ENCODE measurements around the gene KCNA10. TPM values are rescaled to one million over a fixed set of nuclear protein-coding genes. Genes with fewer than 3 reads are reported as not detected.

KCNA10 gene
- total and polyA plus RNA-seq, 2 donors (not counting 1 experiment from before 2014, with no cell fraction given) = not detected

DNA sequence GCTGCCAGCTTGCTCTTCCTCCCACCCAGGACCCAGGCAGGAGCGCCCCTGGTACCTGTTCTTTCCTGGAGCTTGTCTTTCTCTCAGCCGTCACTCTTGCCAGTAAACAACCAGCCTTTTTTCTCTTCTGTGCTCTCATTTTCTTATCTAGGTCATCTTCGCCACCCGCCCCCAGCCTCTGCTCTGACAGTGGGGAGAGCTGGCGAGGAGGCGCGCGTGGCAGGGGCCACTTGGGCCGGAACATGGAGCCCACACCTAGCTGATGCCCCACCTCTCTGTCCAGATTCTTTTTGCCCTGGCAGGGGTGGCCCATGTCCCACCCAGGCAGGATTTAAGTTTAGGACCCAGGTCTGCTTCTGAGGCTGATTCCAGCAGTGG, 35.7 kb downstream of the KCNA10 start:
- no peak overlapping the region for H3K4me3 ChIP-seq (replicated peaks in 1 of 4; ENCODE audit: control extremely low read depth in 1 of 4, insufficient read depth in 1 of 4, low read depth in 3 of 4, low read length in 4 of 4)
- H4K20me1 ChIP-seq (ENCODE audit: control insufficient read depth, extremely low read depth, insufficient read depth, low read length) = no peaks in the 10 kb centered on the region
- TF ChIP-seq EZH2 (IDR thresholded peaks at IDR 0.05; ENCODE audit: low read length, missing control alignments) (no peak), CTCF (conservative IDR thresholded peaks at IDR 0.05 in 1 of 2, IDR thresholded peaks at IDR 0.05 in 1 of 2; ENCODE audit: low read depth in 1 of 2, low read length in 2 of 2) (no peak)
- H2AFZ ChIP-seq (ENCODE audit: low read length) = no peak overlapping the region
- H3K79me2 ChIP-seq (ENCODE audit: control insufficient read depth, insufficient read depth, low read length) = no peaks in the 10 kb centered on the region
- peaks cover 13% of the 10 kb centered on the region for H3K27me3 ChIP-seq (ENCODE audit: control insufficient read depth, insufficient read depth, low read length)
- no peaks in the 10 kb centered on the region for H3K4me1 ChIP-seq (ENCODE audit: control insufficient read depth, extremely low read depth, insufficient read depth, low read length)
- H3K9ac ChIP-seq (ENCODE audit: insufficient read depth, low read length) = no peak overlapping the region
- no peaks in the 10 kb centered on the region for H3K9me3 ChIP-seq (ENCODE audit: control insufficient read depth, insufficient read depth, low read depth, low read length)
- no peak for DNase-seq (ENCODE audit: low read depth in 2 of 2)
- no peak overlapping the region for H3K27ac ChIP-seq (ENCODE audit: insufficient read depth, low read length)
- no peak overlapping the region for H3K4me2 ChIP-seq (ENCODE audit: extremely low read depth, insufficient read depth, low read length)
- H3K36me3 ChIP-seq (ENCODE audit: control insufficient read depth, insufficient read depth, low read length) = no peaks in the 10 kb centered on the region

- no peaks in the 10 kb centered on the region for H4K20me1 ChIP-seq (ENCODE audit: control insufficient read depth, extremely low read depth, insufficient read depth, low read length)
- H3K4me3 ChIP-seq (replicated peaks in 1 of 4; ENCODE audit: control extremely low read depth in 1 of 4, insufficient read depth in 1 of 4, low read depth in 3 of 4, low read length in 4 of 4) = no peak overlapping the region
- no peaks in the 10 kb centered on the region for H3K4me1 ChIP-seq (ENCODE audit: control insufficient read depth, extremely low read depth, insufficient read depth, low read length)
- peaks cover 13% of the 10 kb centered on the region for H3K27me3 ChIP-seq (ENCODE audit: control insufficient read depth, insufficient read depth, low read length)
- no peak overlapping the region for H3K9ac ChIP-seq (ENCODE audit: insufficient read depth, low read length)
- no peak overlapping the region for H3K4me2 ChIP-seq (ENCODE audit: extremely low read depth, insufficient read depth, low read length)
- no peaks in the 10 kb centered on the region for H3K36me3 ChIP-seq (ENCODE audit: control insufficient read depth, insufficient read depth, low read length)
- H3K9me3 ChIP-seq (ENCODE audit: control insufficient read depth, insufficient read depth, low read depth, low read length) = no peaks in the 10 kb centered on the region
- no peak overlapping the region for H2AFZ ChIP-seq (ENCODE audit: low read length)
- no peak for TF ChIP-seq CTCF (conservative IDR thresholded peaks at IDR 0.05 in 1 of 2, IDR thresholded peaks at IDR 0.05 in 1 of 2; ENCODE audit: low read depth in 1 of 2, low read length in 2 of 2)
- no peak for TF ChIP-seq EZH2 (IDR thresholded peaks at IDR 0.05; ENCODE audit: low read length, missing control alignments)
- no peak overlapping the region for H3K27ac ChIP-seq (ENCODE audit: insufficient read depth, low read length)
- no peak for DNase-seq (ENCODE audit: low read depth in 2 of 2)
- H3K79me2 ChIP-seq (ENCODE audit: control insufficient read depth, insufficient read depth, low read length) = no peaks in the 10 kb centered on the region
Measured at GRCh38 chr1:110482662-110483307, 36.2 kb downstream of the KCNA10 start.

DNA sequence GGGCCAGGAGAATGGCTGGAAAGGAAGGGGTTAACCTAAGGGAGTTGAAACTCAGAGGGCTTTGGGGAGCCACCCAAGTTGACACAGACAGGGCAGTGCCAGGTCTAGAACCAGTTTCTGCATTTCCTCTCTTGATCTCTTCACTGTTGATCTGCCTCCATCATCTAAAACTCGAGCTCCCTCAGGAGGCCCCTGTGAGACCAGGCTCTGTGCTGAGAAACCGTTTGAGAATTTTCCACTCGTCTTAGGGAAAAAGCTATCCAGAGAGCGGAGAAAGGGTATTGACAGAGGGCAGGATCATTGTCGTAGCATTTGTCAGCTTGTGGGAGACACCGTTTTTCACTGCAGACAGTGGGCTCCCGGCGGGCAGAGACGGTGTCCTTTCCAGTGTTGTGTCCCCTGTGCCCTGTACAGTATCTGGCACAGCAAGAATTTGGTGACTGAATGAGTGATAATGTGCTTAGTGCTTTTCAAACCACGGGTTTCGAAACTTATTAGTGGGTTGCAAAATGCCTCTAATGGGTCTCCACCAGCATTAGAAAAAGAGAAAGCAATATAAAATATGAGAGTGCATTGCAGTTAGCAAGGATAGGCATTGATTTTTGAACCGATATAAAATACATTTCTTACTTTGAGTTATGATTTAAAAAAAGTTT, 36.9 kb downstream of the KCNA10 start:
- no peaks in the 10 kb centered on the region for H3K79me2 ChIP-seq (ENCODE audit: control insufficient read depth, insufficient read depth, low read length)
- H3K27me3 ChIP-seq (ENCODE audit: control insufficient read depth, insufficient read depth, low read length) = peaks cover 13% of the 10 kb centered on the region
- TF ChIP-seq CTCF (conservative IDR thresholded peaks at IDR 0.05 in 1 of 2, IDR thresholded peaks at IDR 0.05 in 1 of 2; ENCODE audit: low read depth in 1 of 2, low read length in 2 of 2) (no peak), EZH2 (IDR thresholded peaks at IDR 0.05; ENCODE audit: low read length, missing control alignments) (no peak)
- no peak overlapping the region for H2AFZ ChIP-seq (ENCODE audit: low read length)
- no peak overlapping the region for H3K9ac ChIP-seq (ENCODE audit: insufficient read depth, low read length)
- DNase-seq (ENCODE audit: low read depth in 2 of 2) = no peak
- peaks cover 2% of the 10 kb centered on the region for H3K4me1 ChIP-seq (ENCODE audit: control insufficient read depth, extremely low read depth, insufficient read depth, low read length)
- no peaks in the 10 kb centered on the region for H4K20me1 ChIP-seq (ENCODE audit: control insufficient read depth, extremely low read depth, insufficient read depth, low read length)
- no peak overlapping the region for H3K27ac ChIP-seq (ENCODE audit: insufficient read depth, low read length)
- H3K36me3 ChIP-seq (ENCODE audit: control insufficient read depth, insufficient read depth, low read length) = no peaks in the 10 kb centered on the region
- no peak overlapping the region for H3K4me3 ChIP-seq (replicated peaks in 1 of 4; ENCODE audit: control extremely low read depth in 1 of 4, insufficient read depth in 1 of 4, low read depth in 3 of 4, low read length in 4 of 4)
- no peaks in the 10 kb centered on the region for H3K9me3 ChIP-seq (ENCODE audit: control insufficient read depth, insufficient read depth, low read depth, low read length)
- H3K4me2 ChIP-seq (ENCODE audit: extremely low read depth, insufficient read depth, low read length) = no peak overlapping the region
